Measurements from ENCODE around the gene SNX30.

GRCh38 chr9:112719241-112719691 lies 31.3 kb upstream of the SNX30 start:
- TF ChIP-seq CTCF (conservative IDR thresholded peaks at IDR 0.05; ENCODE audit: low read depth, low read length) (no peak), EZH2 (IDR thresholded peaks at IDR 0.05; ENCODE audit: low read length, unreplicated experiment) (no peak)
